ENCODE measurements around the gene FAM53A.
"Not testable (repeated sequence)": the region's sequence is repeated elsewhere in the genome, so short reads cannot be mapped to it uniquely, and the experiment has no call there.

FAM53A gene

DNA sequence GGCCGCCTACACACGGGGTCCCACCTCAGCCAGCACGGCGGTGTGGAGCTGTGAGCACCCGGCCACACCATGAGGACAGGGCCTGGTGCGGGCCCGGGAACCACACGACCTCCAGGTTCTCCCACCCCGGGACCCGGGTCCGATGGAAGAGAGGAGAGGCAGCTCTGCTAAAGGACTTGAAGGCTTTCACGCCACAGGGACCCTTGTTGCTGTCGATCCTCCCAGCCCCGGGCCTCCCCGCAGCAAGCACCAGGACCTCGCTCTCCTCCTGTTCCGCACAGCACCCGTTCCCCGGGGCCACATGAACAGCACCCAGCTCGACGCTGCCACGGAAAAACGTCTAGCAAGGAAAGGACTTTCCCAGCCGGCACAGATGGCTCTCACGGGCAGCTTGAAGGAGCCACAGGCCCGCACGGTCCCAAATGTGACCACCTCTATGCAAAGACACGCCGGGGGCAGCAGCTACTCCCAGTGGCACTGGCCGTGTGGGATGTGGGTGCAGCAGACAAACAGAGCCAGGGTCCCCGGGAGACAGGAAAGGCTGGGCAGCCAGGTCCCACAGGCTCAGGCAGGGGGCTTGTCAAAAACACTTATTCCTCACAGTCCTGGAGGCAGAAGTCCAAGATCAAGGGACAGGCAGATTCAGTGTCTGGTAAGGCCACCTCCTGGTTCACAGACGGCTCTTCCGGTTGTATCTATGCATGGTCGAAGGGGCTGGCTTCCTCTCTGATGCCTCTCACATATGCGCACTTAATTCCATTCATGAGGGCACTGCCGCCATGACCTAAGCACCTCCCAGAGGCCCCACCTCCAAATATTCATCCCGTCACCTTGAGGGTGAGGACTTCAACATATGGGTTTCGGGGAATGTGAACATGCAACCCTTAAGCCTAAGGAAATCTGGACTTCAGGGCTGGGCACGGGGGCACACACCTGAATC is 24.7 kb downstream of the FAM53A start:
- no peak for DNase-seq (ENCODE audit: low read depth, low spot score)

GRCh38 chr4:1658581-1658980 is 25.5 kb downstream of the FAM53A start:
- no peak for DNase-seq (ENCODE audit: low read depth, low spot score)

GRCh38 chr4:1658146-1658545 is 26.0 kb downstream of the FAM53A start:
- no peak for DNase-seq (ENCODE audit: low read depth, low spot score)

GRCh38 chr4:1656986-1657385 is 27.1 kb downstream of the FAM53A start:
- no peak for DNase-seq (ENCODE audit: low read depth, low spot score)

DNA sequence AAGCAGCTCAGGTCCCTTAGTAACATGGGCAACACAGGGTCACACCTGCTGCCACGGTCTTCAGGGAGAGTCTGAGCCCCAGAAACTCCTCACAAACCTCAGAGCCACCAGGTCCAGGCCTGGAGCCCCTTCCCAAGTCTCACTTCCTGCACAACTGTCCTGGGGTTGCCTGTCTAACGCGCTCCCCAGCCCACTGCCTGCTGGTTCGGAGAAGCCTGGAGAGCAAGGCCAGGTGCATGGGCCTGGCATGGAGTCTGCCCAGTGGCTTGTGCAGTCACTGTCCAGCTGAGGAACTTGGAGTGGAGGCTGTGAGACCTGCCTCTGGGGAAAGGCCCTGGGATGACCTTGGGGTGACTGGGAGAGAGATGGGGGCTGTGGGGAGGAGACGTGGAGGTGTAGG is 28.0 kb downstream of the FAM53A start:
- no peak for DNase-seq (ENCODE audit: low read depth, low spot score)

GRCh38 chr4:1655676-1656075 is 28.4 kb downstream of the FAM53A start:
- DNase-seq (ENCODE audit: low read depth, low spot score) = no peak

GRCh38 chr4:1655081-1655480 is 29.0 kb downstream of the FAM53A start:
- no peak for DNase-seq (ENCODE audit: low read depth, low spot score)

- no peak for DNase-seq (ENCODE audit: low read depth, low spot score)
Observed at GRCh38 chr4:1654216-1654955, 29.7 kb downstream of the FAM53A start.

DNA sequence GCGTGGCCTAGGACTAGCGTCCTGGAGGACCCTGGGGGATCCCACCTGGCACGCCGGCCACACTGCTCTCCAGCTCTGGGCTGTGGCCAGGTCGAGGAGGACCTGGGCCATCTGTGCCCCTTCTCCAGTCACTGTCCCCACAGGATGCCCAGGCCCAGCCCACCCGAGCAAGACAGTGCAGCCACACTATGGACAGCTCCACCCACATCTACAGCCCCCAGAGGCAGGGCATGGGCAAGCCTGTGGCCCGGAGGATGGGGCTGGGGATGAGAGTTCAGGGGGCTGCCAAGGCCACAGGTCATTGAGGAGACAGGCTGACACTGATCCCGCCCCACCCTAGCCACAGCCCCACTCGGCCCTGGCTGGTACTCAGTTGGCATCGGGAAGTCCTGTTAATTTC is 30.3 kb downstream of the FAM53A start:
- DNase-seq (ENCODE audit: low read depth, low spot score) = no peak

DNA sequence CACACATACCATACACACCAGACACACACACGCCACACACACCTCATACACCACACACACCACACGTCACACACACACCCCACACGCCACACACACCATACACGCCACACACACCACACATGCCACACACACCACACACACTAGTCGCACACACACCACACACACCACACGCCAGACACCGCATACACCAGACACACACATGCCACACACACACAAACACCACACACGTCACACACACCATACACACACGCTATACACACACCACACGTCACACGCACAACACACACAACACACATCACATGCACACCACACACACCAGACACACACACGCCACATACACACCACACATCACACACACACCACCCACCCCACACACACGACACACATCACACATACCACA is 32.0 kb downstream of the FAM53A start:
- no peak for DNase-seq (ENCODE audit: low read depth, low spot score)

DNA sequence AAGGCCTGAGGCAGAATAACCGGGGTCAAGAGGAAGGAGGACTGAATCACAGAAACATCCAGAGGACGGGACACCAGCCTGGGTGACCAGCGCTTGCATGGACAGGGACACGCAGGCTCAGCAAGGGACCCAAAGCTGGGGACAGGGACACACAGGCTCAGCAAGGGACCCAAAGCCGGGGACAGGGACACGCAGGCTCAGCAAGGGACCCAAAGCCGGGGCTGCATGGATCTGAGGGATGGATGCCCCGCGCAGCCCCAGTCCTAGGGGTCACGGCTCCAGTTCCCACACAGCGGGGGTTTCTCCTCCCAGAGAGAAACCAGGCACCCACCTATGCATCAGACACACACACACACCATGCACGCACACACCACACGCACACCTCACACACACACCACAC is 32.5 kb downstream of the FAM53A start:
- DNase-seq (ENCODE audit: low read depth, low spot score) = no peak

GRCh38 chr4:1648962-1649361 is 35.2 kb downstream of the FAM53A start:
- DNase-seq (ENCODE audit: low read depth, low spot score) = no peak

DNA sequence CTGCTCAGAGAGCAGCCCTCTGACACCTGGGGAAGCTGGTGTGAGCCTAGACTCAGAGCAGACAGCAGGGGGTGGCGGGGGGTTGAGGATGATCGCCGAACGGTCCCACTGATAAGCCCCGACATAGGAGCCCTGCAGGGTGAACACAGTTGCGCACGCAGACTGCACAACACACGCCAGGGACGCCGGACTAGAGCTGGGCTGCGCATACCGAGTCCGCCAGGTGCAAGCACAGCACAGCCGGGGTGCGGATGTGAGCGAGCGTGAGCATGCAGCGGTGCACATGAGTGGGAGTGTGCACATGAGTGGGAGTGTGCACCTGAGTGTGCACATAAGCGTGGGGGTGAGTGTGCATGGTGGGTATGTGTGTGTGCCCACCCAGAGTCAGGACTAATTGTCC is 36.7 kb downstream of the FAM53A start:
- DNase-seq (ENCODE audit: low read depth, low spot score) = no peak

DNA sequence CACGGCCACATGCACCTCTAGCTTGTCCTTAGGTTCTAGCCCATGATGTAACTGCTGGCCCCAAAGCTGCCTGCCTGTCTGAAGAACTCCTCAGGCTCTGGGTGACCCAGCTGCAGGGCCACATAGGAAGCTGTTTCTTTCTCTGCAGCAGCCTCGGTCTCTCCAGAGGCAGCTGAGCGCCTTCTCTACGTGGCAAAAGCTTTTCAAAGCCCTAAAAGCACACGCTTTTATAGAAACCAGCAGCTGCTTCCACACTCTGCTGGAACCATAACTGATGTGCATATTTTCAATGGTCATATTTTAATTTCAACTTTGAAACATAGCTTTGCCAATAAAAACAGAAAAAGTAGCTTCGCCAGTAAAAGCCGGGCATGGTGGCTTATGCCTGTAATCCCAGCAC is 37.4 kb downstream of the FAM53A start:
- no peak for DNase-seq (ENCODE audit: low read depth, low spot score)

DNA sequence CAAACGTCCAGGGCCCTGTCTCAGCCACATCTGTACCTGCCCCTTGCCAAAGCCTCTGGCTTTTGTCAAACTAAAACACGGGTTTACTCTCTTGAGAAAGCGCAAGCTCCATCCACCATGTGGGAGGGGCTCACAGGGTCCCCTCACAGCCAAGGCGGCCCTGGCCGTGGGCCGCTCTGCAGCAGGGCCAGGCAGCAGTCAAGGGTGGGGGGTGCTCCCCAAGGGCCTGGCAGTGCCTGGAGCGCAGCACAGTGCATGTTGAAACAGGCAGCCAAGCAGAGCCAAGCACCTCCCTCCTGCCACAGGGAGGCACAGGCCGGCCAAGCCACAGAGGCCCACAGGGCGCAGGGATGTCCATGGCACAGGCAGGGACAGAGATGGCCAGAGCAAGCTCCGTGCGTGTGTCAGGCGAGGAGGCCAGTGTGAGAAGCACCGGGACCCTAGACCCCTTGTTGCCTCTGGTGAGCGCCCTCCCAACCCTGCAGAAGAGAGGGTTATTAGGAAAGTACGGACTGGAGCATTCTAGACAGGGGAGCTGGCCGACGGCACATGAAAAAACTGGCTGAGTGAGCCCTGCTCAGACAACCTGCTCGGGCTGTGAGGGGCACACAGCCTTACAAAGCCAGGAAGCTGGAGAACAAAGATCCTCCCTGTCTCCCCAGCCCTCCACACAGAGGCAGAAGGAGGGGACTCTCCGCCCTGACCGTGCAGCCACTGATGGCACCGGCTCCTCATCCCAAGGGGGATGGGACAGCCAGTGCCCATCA is 39.0 kb downstream of the FAM53A start:
- no peak for DNase-seq (ENCODE audit: low read depth, low spot score)

GRCh38 chr4:1643971-1644735 is 40.0 kb downstream of the FAM53A start:
- no peak for DNase-seq (ENCODE audit: low read depth, low spot score)

DNA sequence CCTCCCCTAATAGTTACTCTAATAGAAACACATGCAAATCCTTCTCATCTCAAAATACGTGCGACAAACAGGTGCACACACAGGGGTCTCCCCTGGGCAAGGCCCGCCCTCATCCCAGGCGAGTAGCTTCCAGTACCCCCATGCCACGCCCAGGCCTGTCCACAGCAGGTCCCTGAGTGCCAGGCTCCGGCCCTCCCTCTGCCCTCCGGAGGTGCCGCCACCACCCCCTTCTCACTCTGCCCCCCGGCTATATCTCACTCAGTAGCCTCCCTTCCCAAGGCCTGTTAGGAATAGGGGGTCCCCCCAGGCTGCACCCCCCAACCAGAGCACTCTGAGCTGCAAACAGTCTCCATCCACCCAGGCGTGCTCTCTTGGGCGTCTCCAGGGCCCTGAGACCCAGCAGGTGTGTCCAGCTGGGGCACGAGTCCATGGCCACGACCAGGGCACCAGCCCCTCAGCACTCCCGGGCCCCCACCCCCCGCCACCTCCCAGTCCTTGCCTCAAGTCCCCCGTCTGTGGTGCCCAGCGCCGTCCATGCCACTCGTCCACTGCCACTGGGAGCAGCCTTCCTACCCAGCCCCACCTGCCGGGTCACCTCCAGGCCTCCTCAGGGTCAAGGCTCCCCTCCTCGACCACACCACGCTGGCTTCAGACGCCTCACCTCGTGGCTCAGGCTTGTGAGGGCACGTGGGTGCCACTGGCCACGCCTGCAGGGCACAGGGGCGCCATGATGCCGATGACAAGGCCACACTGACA is 41.7 kb downstream of the FAM53A start:
- no peak for DNase-seq (ENCODE audit: low read depth, low spot score)

- no peak for DNase-seq (ENCODE audit: low read depth, low spot score)
Observed at GRCh38 chr4:1641671-1642070, 42.4 kb downstream of the FAM53A start.

DNA sequence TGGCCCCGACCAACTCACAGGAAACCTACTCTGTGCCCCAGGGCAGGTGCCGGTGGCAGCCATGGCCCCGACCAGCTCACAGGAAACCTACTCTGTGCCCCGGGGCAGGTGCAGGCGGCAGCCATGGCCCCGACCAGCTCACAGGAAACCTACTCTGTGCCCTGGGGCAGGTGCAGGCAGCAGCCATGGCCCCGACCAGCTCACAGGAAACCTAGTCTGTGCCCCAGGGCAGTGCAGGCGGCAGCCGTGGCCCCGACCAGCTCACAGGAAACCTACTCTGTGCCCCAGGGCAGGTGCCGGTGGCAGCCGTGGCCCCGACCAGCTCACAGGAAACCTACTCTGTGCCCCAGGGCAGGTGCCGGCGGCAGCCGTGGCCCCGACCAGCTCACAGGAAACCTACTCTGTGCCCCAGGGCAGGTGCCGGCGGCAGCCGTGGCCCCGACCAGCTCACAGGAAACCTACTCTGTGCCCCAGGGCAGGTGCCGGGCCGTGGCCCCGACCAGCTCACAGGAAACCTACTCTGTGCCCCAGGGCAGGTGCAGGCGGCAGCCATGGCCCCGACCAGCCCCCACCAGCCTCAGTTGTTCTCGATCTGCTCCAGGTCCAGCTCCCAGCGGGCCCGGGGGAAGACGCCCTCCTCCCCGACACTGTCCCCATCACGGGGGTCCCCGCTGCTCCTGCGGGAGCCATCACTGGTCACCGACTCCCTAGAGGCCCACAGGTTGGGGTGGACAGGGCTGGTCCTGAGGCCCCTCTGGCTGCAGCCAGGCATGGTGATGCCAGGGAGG is 43.2 kb downstream of the FAM53A start:
- DNase-seq (ENCODE audit: low read depth, low spot score) = not testable (repeated sequence)

DNA sequence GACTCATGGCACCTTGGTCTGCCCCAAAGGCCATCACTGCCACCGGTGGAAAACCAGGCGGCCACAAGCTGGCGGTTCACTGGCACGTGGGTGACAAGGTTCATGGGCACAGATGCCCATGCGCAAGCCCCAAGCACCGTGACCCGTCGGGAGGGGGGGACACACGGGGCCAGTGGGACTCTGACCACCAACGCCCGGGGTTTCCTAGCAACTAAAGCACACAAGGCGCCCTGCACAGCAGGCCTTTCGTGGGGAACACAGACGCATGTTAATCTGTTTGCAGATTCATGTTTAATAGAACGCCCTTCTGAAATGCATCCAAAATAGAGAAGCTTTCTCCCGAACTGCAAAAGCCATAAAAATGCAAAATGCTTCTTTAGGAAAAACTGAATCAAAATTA is 43.9 kb downstream of the FAM53A start:
- no peak for DNase-seq (ENCODE audit: low read depth, low spot score)

Data from brain pericyte (primary cell).